Neural cell (in vitro differentiated cells): Measurements from ENCODE around the gene MPPED1. TPM values are rescaled to one million over a fixed set of nuclear protein-coding genes. Genes with fewer than 3 reads are reported as not detected.

Experiments
- H2AFZ ChIP-seq: fragments of 200-600, 300-800 bp; sonication (generic), shearing (Covaris generic); 2 replicates; pipeline ENCODE4 v1.6.0; 2014; ENCODE audit warnings: low read depth, mild to moderate bottlenecking, antibody characterized with exemption, low read length, moderate library complexity
- H3F3A ChIP-seq: fragments of 200-600 bp; shearing (Covaris generic); 2 replicates; pipeline ENCODE4 v1.6.1; 2016; ENCODE audit warnings: mild to moderate bottlenecking, moderate library complexity, mixed read lengths, antibody characterized with exemption, low read length; ENCODE audit not compliant: insufficient read depth, poor library complexity, severe bottlenecking
- H3K27ac ChIP-seq: fragments of 200-600, 300-800 bp; sonication (generic), shearing (Covaris generic); 2 replicates; pipeline ENCODE4 v1.5.1; 2014; ENCODE audit warnings: mild to moderate bottlenecking, low read length, moderate library complexity
- H3K27me3 ChIP-seq: fragments of 300-800, 200-600 bp; sonication (generic), shearing (Covaris generic); 2 replicates; pipeline ENCODE4 v1.6.0; 2014; ENCODE audit warnings: mild to moderate bottlenecking, low read depth, low read length, moderate library complexity; ENCODE audit not compliant: insufficient read depth
- H3K36me3 ChIP-seq: fragments of 300-800, 200-600 bp; sonication (generic), shearing (Covaris generic); 2 replicates; pipeline ENCODE4 v1.5.1; 2014; ENCODE audit warnings: mild to moderate bottlenecking, antibody characterized with exemption, low read length, moderate library complexity; ENCODE audit not compliant: insufficient read depth
- H3K4me2 ChIP-seq: fragments of 300-800, 200-600 bp; sonication (generic), shearing (Covaris generic); 2 replicates; pipeline ENCODE4 v1.6.0; 2014; ENCODE audit warnings: mild to moderate bottlenecking, low read length
- H3K4me3 ChIP-seq: fragments of 300-800, 200-600 bp; sonication (generic), shearing (Covaris generic); 2 replicates; pipeline ENCODE4 v1.5.1; 2014; ENCODE audit warnings: mild to moderate bottlenecking, low read length, moderate library complexity
- H3K79me2 ChIP-seq: fragments of 200-600 bp; shearing (Covaris generic); replicated peaks from 2 replicates; pipeline ENCODE4 v1.6.0; 2014; ENCODE audit warnings: mild to moderate bottlenecking, low read length, moderate library complexity; ENCODE audit not compliant: insufficient read depth
- H3K9ac ChIP-seq: fragments of 300-800, 200-600 bp; sonication (generic), shearing (Covaris generic); 2 replicates; pipeline ENCODE4 v1.6.1; 2016; ENCODE audit warnings: mild to moderate bottlenecking, low read length, mixed read lengths
- H3K9me2 ChIP-seq: fragments of 200-600 bp; shearing (Covaris generic); 2 replicates; pipeline ENCODE4 v1.6.1; 2016; ENCODE audit warnings: mild to moderate bottlenecking, low read length, mixed read lengths; ENCODE audit not compliant: insufficient read depth
- H3K9me3 ChIP-seq: fragments of 200-600, 300-800 bp; sonication (generic), shearing (Covaris generic); 2 replicates; pipeline ENCODE4 v1.6.1; 2016; ENCODE audit warnings: mild to moderate bottlenecking, mixed run types, low read length, moderate library complexity, mixed read lengths
- H4K20me1 ChIP-seq: fragments of 200-600 bp; shearing (Covaris generic); 2 replicates; pipeline ENCODE4 v1.6.1; 2016; ENCODE audit warnings: mild to moderate bottlenecking, mixed run types; ENCODE audit not compliant: insufficient read depth
- EP300 ChIP-seq: fragments of 450-650 bp; conservative IDR thresholded peaks from 2 replicates; pipeline ENCODE4 v1.6.1; 2014; ENCODE audit warnings: antibody characterized with exemption, mild to moderate bottlenecking, moderate library complexity; ENCODE audit not compliant: poor library complexity, severe bottlenecking
- EZH2 ChIP-seq: fragments of 200-600, 300-800 bp; shearing (Covaris generic), sonication (generic); IDR thresholded peaks from 2 replicates; pipeline ENCODE4 v1.6.1; 2014; ENCODE audit warnings: antibody characterized with exemption, low read length, borderline replicate concordance, mild to moderate bottlenecking; ENCODE audit not compliant: insufficient read depth, poor library complexity, severe bottlenecking
- MXI1 ChIP-seq: fragments of 450-650 bp; conservative IDR thresholded peaks from 2 replicates; pipeline ENCODE4 v1.6.1; 2014; ENCODE audit warnings: antibody characterized with exemption, mild to moderate bottlenecking; ENCODE audit not compliant: poor library complexity, severe bottlenecking
- POLR2AphosphoS5 ChIP-seq: IDR thresholded peaks from 2 replicates; pipeline ENCODE4 v1.6.1; 2012
- RAD21 ChIP-seq: fragments of 450-650 bp; conservative IDR thresholded peaks from 2 replicates; pipeline ENCODE4 v1.6.1; 2014; ENCODE audit warnings: antibody characterized with exemption, mild to moderate bottlenecking, moderate library complexity
- REST ChIP-seq: IDR thresholded peaks from 2 replicates; pipeline ENCODE4 v1.6.1; 2012; ENCODE audit warnings: borderline replicate concordance
- SMC3 ChIP-seq: fragments of 450-650 bp; conservative IDR thresholded peaks from 2 replicates; pipeline ENCODE4 v1.6.1; 2014; ENCODE audit warnings: antibody characterized with exemption, mild to moderate bottlenecking, moderate library complexity; ENCODE audit not compliant: poor library complexity
- TAF1 ChIP-seq: IDR thresholded peaks from 2 replicates; pipeline ENCODE4 v1.6.1; 2012; ENCODE audit warnings: low read depth
- polyA plus RNA-seq: library from polyadenylated mRNA; depleted of rRNA; stranded (reverse); fragments of >200 nt; gene quantifications from 2 replicates; pipeline ENCODE4 v1.2.3, GENCODE V29; 2014
- TF ChIP-seq, protein P1 (sequence below): fragments of 450-650 bp; IDR thresholded peaks from 2 replicates; pipeline ENCODE4 v1.5.1; 2014; ENCODE audit warnings: antibody characterized with exemption, mild to moderate bottlenecking, moderate library complexity; ENCODE audit not compliant: poor library complexity, severe bottlenecking

MPPED1 gene
- polyA plus RNA-seq, 1 donor from 2014 or later = 33.4 TPM

GRCh38 chr22:43435851-43436811, 24.3 kb downstream of the MPPED1 start:
- H3K9ac ChIP-seq = no peak overlapping the region
- no peak for TF ChIP-seq EZH2
- TF ChIP-seq POLR2AphosphoS5 = no peak
- TF ChIP-seq, protein P1, sequence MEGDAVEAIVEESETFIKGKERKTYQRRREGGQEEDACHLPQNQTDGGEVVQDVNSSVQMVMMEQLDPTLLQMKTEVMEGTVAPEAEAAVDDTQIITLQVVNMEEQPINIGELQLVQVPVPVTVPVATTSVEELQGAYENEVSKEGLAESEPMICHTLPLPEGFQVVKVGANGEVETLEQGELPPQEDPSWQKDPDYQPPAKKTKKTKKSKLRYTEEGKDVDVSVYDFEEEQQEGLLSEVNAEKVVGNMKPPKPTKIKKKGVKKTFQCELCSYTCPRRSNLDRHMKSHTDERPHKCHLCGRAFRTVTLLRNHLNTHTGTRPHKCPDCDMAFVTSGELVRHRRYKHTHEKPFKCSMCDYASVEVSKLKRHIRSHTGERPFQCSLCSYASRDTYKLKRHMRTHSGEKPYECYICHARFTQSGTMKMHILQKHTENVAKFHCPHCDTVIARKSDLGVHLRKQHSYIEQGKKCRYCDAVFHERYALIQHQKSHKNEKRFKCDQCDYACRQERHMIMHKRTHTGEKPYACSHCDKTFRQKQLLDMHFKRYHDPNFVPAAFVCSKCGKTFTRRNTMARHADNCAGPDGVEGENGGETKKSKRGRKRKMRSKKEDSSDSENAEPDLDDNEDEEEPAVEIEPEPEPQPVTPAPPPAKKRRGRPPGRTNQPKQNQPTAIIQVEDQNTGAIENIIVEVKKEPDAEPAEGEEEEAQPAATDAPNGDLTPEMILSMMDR = no peak
- TF ChIP-seq RAD21 = no peak
- TF ChIP-seq SMC3 = no peak
- no peak for TF ChIP-seq TAF1
- TF ChIP-seq REST = no peak
- no peak for TF ChIP-seq EP300
- no peak for TF ChIP-seq MXI1
- H4K20me1 ChIP-seq = no peaks in the 10 kb centered on the region
- no peaks in the 10 kb centered on the region for H3F3A ChIP-seq
- H2AFZ ChIP-seq = no peak overlapping the region
- H3K4me2 ChIP-seq = no peak overlapping the region
- no peaks in the 10 kb centered on the region for H3K79me2 ChIP-seq
- H3K9me2 ChIP-seq = no peaks in the 10 kb centered on the region
- no peak overlapping the region for H3K4me3 ChIP-seq
- no peaks in the 10 kb centered on the region for H3K9me3 ChIP-seq
- no peaks in the 10 kb centered on the region for H3K27me3 ChIP-seq
- H3K27ac ChIP-seq = no peak overlapping the region
- H3K36me3 ChIP-seq = no peaks in the 10 kb centered on the region

- TF ChIP-seq POLR2AphosphoS5 = no peak
- TF ChIP-seq, protein P1 = no peak
- no peak for TF ChIP-seq MXI1
- no peak for TF ChIP-seq REST
- TF ChIP-seq EP300 = no peak
- no peak for TF ChIP-seq RAD21
- TF ChIP-seq SMC3 = no peak
- no peak for TF ChIP-seq EZH2
- TF ChIP-seq TAF1 = no peak
- Histone ChIP-seq H2AFZ (no peak overlapping the region), H3K9me2 (no peaks in the 10 kb centered on the region), H3K4me3 (no peak overlapping the region), H3F3A (no peaks in the 10 kb centered on the region), H4K20me1 (no peaks in the 10 kb centered on the region), H3K27me3 (no peaks in the 10 kb centered on the region), H3K27ac (no peak overlapping the region), H3K4me2 (no peak overlapping the region), H3K36me3 (no peaks in the 10 kb centered on the region), H3K9ac (no peak overlapping the region), H3K79me2 (no peaks in the 10 kb centered on the region), H3K9me3 (no peaks in the 10 kb centered on the region)
Measured at GRCh38 chr22:43436868-43437267, 25.1 kb downstream of the MPPED1 start.
